Liver (tissue), 9 donors: Measurements from ENCODE around the gene RGP1. TPM values are rescaled to one million over a fixed set of nuclear protein-coding genes. Genes with fewer than 3 reads are reported as not detected.

ENCODE experiments used
- DNase-seq: peaks from one replicate; pipeline ENCODE4 v3.0.0-alpha.2; 2017; ENCODE audit warnings: low spot score
- H3K27ac ChIP-seq, 2 donors: one replicate each; pipeline ENCODE4 v1.7.0; 2013; ENCODE audit warnings: inconsistent platforms in 2 of 2, low read length in 2 of 2, control low read depth in 1 of 2, low read depth in 1 of 2, mild to moderate bottlenecking in 1 of 2
- H3K27me3 ChIP-seq, 4 donors: one replicate each; pipeline versions ENCODE4 v1.6.1 to v1.7.0; 2013; ENCODE audit warnings: low read length in 3 of 4, inconsistent platforms in 1 of 4, mild to moderate bottlenecking in 1 of 4, moderate library complexity in 1 of 4; ENCODE audit not compliant: control insufficient read depth in 4 of 4, insufficient read depth in 4 of 4
- H3K36me3 ChIP-seq, 4 donors: one replicate each; pipeline versions ENCODE4 v1.6.1 to v1.7.0; 2013; ENCODE audit warnings: low read length in 3 of 4, mild to moderate bottlenecking in 3 of 4, low read depth in 1 of 4, moderate library complexity in 1 of 4; ENCODE audit not compliant: control insufficient read depth in 4 of 4, insufficient read depth in 3 of 4
- H3K4me1 ChIP-seq, 4 donors: one replicate each; pipeline versions ENCODE4 v1.6.1 to v1.7.0; 2013; ENCODE audit warnings: low read length in 3 of 4, mild to moderate bottlenecking in 3 of 4, moderate library complexity in 1 of 4; ENCODE audit not compliant: control insufficient read depth in 4 of 4, insufficient read depth in 4 of 4
- H3K4me3 ChIP-seq, 3 donors: one replicate each; pipeline versions ENCODE4 v1.6.1 to v1.7.0; 2013; ENCODE audit warnings: low read length in 3 of 3, control low read depth in 1 of 3, low read depth in 1 of 3, mild to moderate bottlenecking in 1 of 3
- H3K9ac ChIP-seq, 2 donors: one replicate each; pipeline ENCODE4 v1.7.0; 2013; ENCODE audit warnings: low read length in 2 of 2, mild to moderate bottlenecking in 2 of 2, moderate library complexity in 2 of 2, control low read depth in 1 of 2, low read depth in 1 of 2
- H3K9me3 ChIP-seq, 4 donors: one replicate each; pipeline versions ENCODE4 v1.6.1 to v1.7.0; 2013; ENCODE audit warnings: low read length in 3 of 4; ENCODE audit not compliant: control insufficient read depth in 4 of 4
- ATF3 ChIP-seq: IDR thresholded peaks from 2 replicates; pipeline ENCODE4 v1.6.1; 2016; ENCODE audit warnings: antibody characterized with exemption
- CTCF ChIP-seq: fragments of 150-350 bp; IDR thresholded peaks from 2 replicates; pipeline ENCODE4 v1.5.1; 2017; ENCODE audit warnings: improper control_type of control experiment, low read depth, low read length; ENCODE audit not compliant: missing input control
- EGR1 ChIP-seq, 2 donors: IDR thresholded peaks; 2 replicates each; pipeline ENCODE4 v1.6.1; 2016 to 2018; ENCODE audit warnings: antibody characterized with exemption in 2 of 2, low read depth in 2 of 2
- FOXA2 ChIP-seq: IDR thresholded peaks from 2 replicates; pipeline ENCODE4 v1.6.1; 2016; ENCODE audit warnings: antibody characterized with exemption
- GABPA ChIP-seq, 2 donors: IDR thresholded peaks in 1 of 2; conservative IDR thresholded peaks in 1 of 2; 2 replicates each; pipeline ENCODE4 v1.6.1; 2016; ENCODE audit warnings: antibody characterized with exemption in 2 of 2, mild to moderate bottlenecking in 1 of 2, moderate library complexity in 1 of 2
- HNF4A ChIP-seq, 2 donors: conservative IDR thresholded peaks; 2 replicates each; pipeline ENCODE4 v1.6.1; 2016; ENCODE audit warnings: antibody characterized with exemption in 2 of 2, mild to moderate bottlenecking in 2 of 2
- HNF4G ChIP-seq: IDR thresholded peaks from 2 replicates; pipeline ENCODE4 v1.6.1; 2016; ENCODE audit warnings: antibody characterized with exemption
- JUND ChIP-seq, 2 donors: IDR thresholded peaks; 2 replicates each; pipeline ENCODE4 v1.6.1; 2016; ENCODE audit warnings: antibody characterized with exemption in 2 of 2
- MAX ChIP-seq: IDR thresholded peaks from 2 replicates; pipeline ENCODE4 v1.6.1; 2016; ENCODE audit warnings: antibody characterized with exemption
- RAD21 ChIP-seq, 2 donors: IDR thresholded peaks; 2 replicates each; pipeline ENCODE4 v1.6.1; 2016; ENCODE audit warnings: antibody characterized with exemption in 2 of 2, mild to moderate bottlenecking in 2 of 2
- REST ChIP-seq: IDR thresholded peaks from 2 replicates; pipeline ENCODE4 v1.6.1; 2016; ENCODE audit warnings: antibody characterized with exemption, mild to moderate bottlenecking
- RXRA ChIP-seq, 2 donors: IDR thresholded peaks; 2 replicates each; pipeline ENCODE4 v1.6.1; 2017 to 2018; ENCODE audit warnings: antibody characterized with exemption in 2 of 2, mild to moderate bottlenecking in 1 of 2
- SP1 ChIP-seq: IDR thresholded peaks from 2 replicates; pipeline ENCODE4 v1.6.1; 2018; ENCODE audit warnings: antibody characterized with exemption, mild to moderate bottlenecking
- YY1 ChIP-seq: IDR thresholded peaks from 2 replicates; pipeline ENCODE4 v1.6.1; 2016; ENCODE audit warnings: antibody characterized with exemption, mild to moderate bottlenecking
- WGBS: extraction: QIAGEN DNeasy Blood & Tissue Kit; methylation state at CpG from one replicate; pipeline ENCODE4 v1.1.7; 2013; 5-methylcytosine and 5-hydroxymethylcytosine counted together
- polyA plus RNA-seq, 2 donors: library from polyadenylated mRNA; stranded (reverse) in 1 of 2; unstranded in 1 of 2; fragments of 200-250 nt in 1 of 2; fragments of >200 nt in 1 of 2; fragmentation: Nextera tagmentation in 1 of 2; extraction: Ambion mirVana in 1 of 2; gene quantifications; one replicate each; pipeline versions ENCODE4 v1.2.1 to v1.2.3, GENCODE V29; 2013 to 2015
- total RNA-seq, 2 donors: library from RNA; depleted of rRNA; stranded (reverse); fragments of >200 nt; gene quantifications; one replicate each; pipeline ENCODE4 v1.2.3, GENCODE V29; 2014
- donor health status: healthy.
- donor health status: healthy.
- donor health status: healthy.
- donor health status: healthy.
- donor health status: healthy.

The RGP1 gene
- total and polyA plus RNA-seq, 4 donors, result 2.6 to 10.7 (median 5.9) TPM

- no peak overlapping the region for H3K4me3 ChIP-seq
- WGBS, result 72% methylated on average over 2 of the region's 2 CpGs
- no peak for DNase-seq
- H3K27me3 ChIP-seq, result no peaks in the 10 kb centered on the region
- H3K4me1 ChIP-seq, result peaks cover 8 to 29% (median 24%) of the 10 kb centered on the region in 4 donors
- no peak overlapping the region for H3K9ac ChIP-seq
- no peak overlapping the region for H3K27ac ChIP-seq
- peaks cover 12 to 53% (median 51%) of the 10 kb centered on the region in 4 donors for H3K36me3 ChIP-seq
- TF ChIP-seq EGR1 (IDR thresholded peaks at IDR 0.05; ENCODE audit: low read depth in 2 of 2) (no peak), ATF3 (no peak), MAX (no peak), HNF4A (conservative IDR thresholded peaks at IDR 0.05) (no peak), RXRA (IDR thresholded peaks at IDR 0.05) (no peak), RAD21 (IDR thresholded peaks at IDR 0.05) (no peak)
- H3K9me3 ChIP-seq, result no peaks in the 10 kb centered on the region
Observed at GRCh38 chr9:35743452-35743851, 5.6 kb upstream of the RGP1 start.

GRCh38 chr9:35743880-35744518, 5.1 kb upstream of the RGP1 start:
- 90% methylated on average over 8 of the region's 8 CpGs for WGBS
- DNase-seq, result no peak
- peaks cover 12 to 47% (median 46%) of the 10 kb centered on the region in 4 donors for H3K36me3 ChIP-seq
- H3K4me1 ChIP-seq, result peaks cover 8 to 29% (median 24%) of the 10 kb centered on the region in 4 donors
- no peaks in the 10 kb centered on the region for H3K27me3 ChIP-seq
- H3K27ac ChIP-seq, result no peak overlapping the region
- TF ChIP-seq ATF3 (no peak), HNF4G (no peak), JUND (IDR thresholded peaks at IDR 0.05) (no peak), REST (no peak), CTCF (no peak), HNF4A (conservative IDR thresholded peaks at IDR 0.05) (no peak), SP1 (no peak), FOXA2 (no peak), MAX (no peak), RXRA (IDR thresholded peaks at IDR 0.05) (no peak), YY1 (no peak), GABPA (IDR thresholded peaks at IDR 0.05 in 1 of 2, conservative IDR thresholded peaks at IDR 0.05 in 1 of 2) (no peak), RAD21 (IDR thresholded peaks at IDR 0.05) (no peak)
- no peak overlapping the region for H3K4me3 ChIP-seq
- no peaks in the 10 kb centered on the region for H3K9me3 ChIP-seq
- no peak overlapping the region for H3K9ac ChIP-seq
